CD1c-positive myeloid dendritic cell (primary cell): ENCODE data around the gene ATG2A.

ENCODE experiments used
- DNase-seq: peaks from one replicate; pipeline ENCODE4 v3.0.0-alpha.2; 2016; ENCODE audit errors: extremely low spot score

Gene ATG2A

DNA sequence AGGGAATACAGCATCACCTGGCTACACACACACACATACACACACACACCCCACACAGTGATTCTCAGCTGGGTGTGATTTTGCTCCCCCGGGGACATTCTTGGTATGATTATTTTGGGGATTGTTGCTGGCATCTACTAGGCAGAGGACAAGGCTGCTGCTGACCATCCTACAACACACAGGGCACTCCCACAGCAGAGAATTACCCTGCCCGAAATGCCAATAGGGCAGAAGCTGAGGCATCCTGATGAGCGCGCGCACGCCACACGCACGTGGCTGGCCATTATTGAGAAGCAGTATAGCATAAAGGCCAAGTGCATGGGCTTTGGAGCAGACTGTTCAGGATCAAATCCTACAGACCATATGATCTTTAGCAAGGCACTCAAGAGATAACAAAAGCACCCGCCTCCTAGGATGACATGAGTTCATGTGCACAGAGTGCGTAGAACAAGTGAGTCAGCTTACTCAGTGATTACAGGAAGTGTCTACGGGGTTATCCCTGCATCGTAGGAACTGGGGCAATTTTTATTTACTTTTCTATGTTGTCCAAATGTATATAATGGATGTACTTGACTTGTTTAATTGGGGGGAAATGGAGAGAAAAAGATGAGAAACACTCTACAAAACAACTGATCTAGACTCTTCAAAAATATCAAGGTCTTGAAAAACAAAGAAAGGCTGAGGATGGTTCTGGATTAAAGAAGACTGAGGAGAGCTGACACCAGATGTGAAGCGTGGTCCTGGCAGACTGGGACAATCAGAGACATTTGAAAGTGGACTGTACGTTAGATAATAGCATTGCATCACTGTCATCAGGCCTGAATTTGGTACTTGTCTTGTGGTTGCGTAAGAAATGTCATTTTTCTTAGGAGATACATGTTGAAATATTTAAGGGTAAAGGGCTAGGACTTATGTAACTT lies 31.4 kb downstream of the ATG2A start:
- DNase-seq, result peak; percentile 87

GRCh38 chr11:64884019-64884418 lies 33.0 kb downstream of the ATG2A start:
- no peak for DNase-seq

DNA sequence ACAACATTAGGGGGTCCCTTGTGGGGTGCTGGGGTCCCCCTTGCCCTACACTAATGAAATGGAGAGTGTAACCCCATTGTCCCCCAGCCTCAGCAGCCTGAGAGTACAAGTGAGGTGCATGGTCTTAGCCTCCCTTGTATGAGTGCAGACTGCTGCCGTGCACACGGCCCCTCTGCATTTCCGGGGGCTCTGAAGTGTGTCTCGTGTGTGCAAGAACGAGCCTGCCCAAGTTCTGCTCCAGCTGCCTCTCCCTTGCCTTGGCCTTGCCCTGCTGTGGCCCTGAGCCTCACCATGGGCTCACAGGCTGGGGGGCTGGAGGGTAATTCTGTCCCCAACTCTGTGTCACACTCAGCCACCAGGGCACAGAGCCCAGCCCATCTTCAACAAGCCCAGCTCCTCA lies 33.4 kb downstream of the ATG2A start:
- DNase-seq, result no peak

DNA sequence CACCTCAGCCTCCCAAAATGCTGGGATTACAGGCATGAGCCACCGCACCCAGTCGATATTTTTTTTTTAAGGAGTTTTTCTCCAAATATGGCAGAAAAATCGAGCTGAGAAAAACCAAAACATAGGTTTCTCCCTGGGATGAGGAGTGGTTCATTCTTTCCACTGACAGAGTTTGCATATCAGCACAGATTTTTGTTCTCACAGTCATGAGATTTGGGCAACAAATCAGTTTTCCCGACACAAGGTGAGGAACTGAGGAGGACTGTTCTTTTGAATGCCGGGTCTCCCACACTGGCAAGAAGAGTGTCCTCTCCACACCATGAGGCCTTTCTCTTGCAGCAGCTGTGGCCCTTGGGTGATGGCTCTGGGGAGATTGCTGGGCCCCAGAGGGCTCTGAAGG lies 34.8 kb downstream of the ATG2A start:
- no peak for DNase-seq

GRCh38 chr11:64881476-64881875 lies 35.5 kb downstream of the ATG2A start:
- DNase-seq, result no peak

- DNase-seq, result peak; percentile 42
Observed at GRCh38 chr11:64880240-64881001, 36.6 kb downstream of the ATG2A start.

- peak; percentile 92 for DNase-seq
Observed at GRCh38 chr11:64879244-64879900, 37.6 kb downstream of the ATG2A start.

GRCh38 chr11:64878494-64879243 lies 38.3 kb downstream of the ATG2A start, which contains the start of gene EHD1:
Gene EHD1, minus strand, starts transcription at chr11:64878621. Its CDS starts 157 bp downstream, at chr11:64878464.
- peak; percentile 100 for DNase-seq

- DNase-seq, result no peak
Observed at GRCh38 chr11:64878223-64878493, 38.9 kb downstream of the ATG2A start.

DNA sequence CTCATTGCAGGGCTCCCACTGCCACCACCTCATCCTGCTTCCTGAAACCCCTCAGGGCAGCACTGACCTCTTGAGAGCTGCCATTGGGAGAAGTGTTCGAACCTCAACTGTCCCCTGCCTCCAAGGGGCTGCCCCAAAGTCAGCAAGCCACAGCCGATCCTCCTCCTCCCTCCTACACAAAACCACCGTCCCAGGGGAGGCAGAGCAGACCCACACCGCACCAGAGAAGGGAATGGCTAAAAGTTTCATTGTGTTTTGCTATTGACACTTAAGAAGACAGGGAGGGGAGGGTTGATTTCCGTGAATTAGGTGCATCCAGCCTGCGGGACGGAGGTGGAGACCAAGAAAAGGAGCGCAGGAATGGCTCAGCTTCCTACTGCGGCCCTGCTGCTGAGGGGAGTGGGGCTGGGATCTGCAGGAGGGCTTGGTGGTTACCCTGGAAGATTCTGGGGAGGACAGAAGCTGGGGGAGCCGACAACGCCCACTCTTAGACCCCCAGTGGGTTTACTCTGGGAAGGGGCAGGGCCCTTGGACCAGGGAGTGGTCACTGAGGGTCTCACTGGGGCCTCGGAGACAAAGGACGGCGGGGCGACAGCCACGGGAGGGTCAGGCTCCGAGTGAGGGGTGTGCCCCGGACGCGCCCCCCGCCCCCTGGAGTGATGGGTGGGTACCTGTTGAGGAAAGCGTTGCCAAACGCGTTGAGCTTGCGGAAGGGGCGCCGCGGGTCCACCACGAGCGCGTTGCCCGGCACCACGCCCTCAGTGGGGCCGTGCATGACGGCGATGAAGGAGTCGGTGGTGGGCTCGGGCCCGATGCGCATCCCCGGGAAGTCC lies 39.4 kb downstream of the ATG2A start:
- DNase-seq, result peak; percentile 44

DNA sequence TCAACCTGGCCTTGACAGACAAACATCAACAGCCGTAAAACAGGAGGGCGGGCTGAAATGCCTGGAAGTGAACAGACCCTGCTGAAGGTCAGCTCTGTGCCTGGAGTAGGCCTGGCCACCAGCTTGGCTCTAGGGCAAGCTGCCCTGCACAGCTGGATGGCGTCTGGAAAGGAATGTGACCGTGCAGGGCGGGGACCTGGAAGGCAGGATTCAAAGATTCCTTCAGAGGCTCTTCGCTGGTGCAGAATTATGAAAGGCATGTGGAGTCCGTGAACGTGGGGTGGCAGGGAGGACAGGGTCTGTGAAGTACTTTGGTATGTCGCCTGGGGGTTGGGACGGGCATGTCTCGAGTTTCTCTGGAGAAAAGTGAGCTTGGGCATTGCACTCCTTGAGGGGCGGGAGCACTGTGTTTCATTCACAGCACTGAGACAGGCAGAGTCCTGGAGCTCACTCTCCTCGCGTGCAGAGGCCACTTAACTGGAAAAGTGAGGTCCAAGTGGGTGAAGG lies 40.1 kb downstream of the ATG2A start:
- DNase-seq, result no peak

GRCh38 chr11:64876229-64876750 lies 40.7 kb downstream of the ATG2A start:
- DNase-seq, result no peak

GRCh38 chr11:64875369-64876228 lies 41.4 kb downstream of the ATG2A start:
- peak; percentile 47 for DNase-seq

GRCh38 chr11:64874308-64875240 lies 42.4 kb downstream of the ATG2A start:
- no peak for DNase-seq

GRCh38 chr11:64872790-64873488 lies 44.1 kb downstream of the ATG2A start:
- no peak for DNase-seq

GRCh38 chr11:64871492-64871891 lies 45.5 kb downstream of the ATG2A start:
- no peak for DNase-seq

GRCh38 chr11:64870893-64871466 lies 46.0 kb downstream of the ATG2A start:
- DNase-seq, result no peak
